OCI-LY3 (cell line): ENCODE measurements around the gene SMC1A.

Experiments used
- H2AFZ ChIP-seq: fragments of 200-600, 300-600 bp; shearing (Covaris generic); 2 replicates; pipeline ENCODE4 v1.6.0; 2014; ENCODE audit warnings: antibody characterized with exemption, low read depth, low read length
- H3K27ac ChIP-seq: fragments of 200-600, 300-600 bp; sonication (generic); 2 replicates; pipeline ENCODE4 v1.5.1; 2014; ENCODE audit warnings: mild to moderate bottlenecking, low read length, moderate library complexity, mixed read lengths
- H3K27me3 ChIP-seq: fragments of 200-600, 300-600 bp; sonication (generic); 2 replicates; pipeline ENCODE4 v1.6.1; 2014; ENCODE audit warnings: low read depth, low read length, mixed read lengths
- H3K36me3 ChIP-seq: fragments of 200-600, 300-600 bp; sonication (generic); replicated peaks from 2 replicates; pipeline ENCODE3; 2014; ENCODE audit warnings: low read depth, low read length, mixed read lengths
- H3K4me1 ChIP-seq: fragments of 300-600, 200-600 bp; sonication (generic); 2 replicates; pipeline ENCODE4 v1.6.1; 2014; ENCODE audit warnings: low read length, mixed read lengths
- H3K4me2 ChIP-seq: fragments of 200-600, 300-600 bp; sonication (generic); 2 replicates; pipeline ENCODE4 v1.6.1; 2014; ENCODE audit warnings: low read length, mixed read lengths
- H3K4me3 ChIP-seq: fragments of 300-600, 200-600 bp; sonication (generic); 2 replicates; pipeline ENCODE4 v1.5.1; 2014; ENCODE audit warnings: antibody characterized with exemption, mild to moderate bottlenecking, low read length, moderate library complexity
- H3K79me2 ChIP-seq: fragments of 300-600, 200-600 bp; shearing (Covaris generic); 2 replicates; pipeline ENCODE4 v1.6.1; 2014; ENCODE audit warnings: mild to moderate bottlenecking, low read length, mixed read lengths
- H3K9ac ChIP-seq: fragments of 300-600, 200-600 bp; shearing (Covaris generic); 2 replicates; pipeline ENCODE4 v1.6.0; 2014; ENCODE audit warnings: mild to moderate bottlenecking, low read length, moderate library complexity
- H3K9me3 ChIP-seq: fragments of 200-600, 300-600 bp; shearing (Covaris generic); 2 replicates; pipeline ENCODE4 v1.6.1; 2014; ENCODE audit warnings: low read length, mixed read lengths; ENCODE audit not compliant: insufficient read depth
- H4K20me1 ChIP-seq: fragments of 200-600, 300-600 bp; sonication (generic); 2 replicates; pipeline ENCODE4 v1.6.1; 2016; ENCODE audit warnings: low read length, mixed read lengths; ENCODE audit not compliant: insufficient read depth
- EZH2phosphoT487 ChIP-seq: fragments of 200-600 bp; shearing (Covaris generic); IDR thresholded peaks from 2 replicates; pipeline ENCODE4 v1.6.1; 2018; ENCODE audit warnings: antibody characterized with exemption, mixed run types, low read depth
- TF ChIP-seq, protein P1 (sequence below): fragments of 200-600, 300-600 bp; sonication (generic); IDR thresholded peaks from 2 replicates; pipeline ENCODE4 v1.5.1; 2014; ENCODE audit warnings: antibody characterized with exemption, low read length, low read depth

SMC1A gene

DNA sequence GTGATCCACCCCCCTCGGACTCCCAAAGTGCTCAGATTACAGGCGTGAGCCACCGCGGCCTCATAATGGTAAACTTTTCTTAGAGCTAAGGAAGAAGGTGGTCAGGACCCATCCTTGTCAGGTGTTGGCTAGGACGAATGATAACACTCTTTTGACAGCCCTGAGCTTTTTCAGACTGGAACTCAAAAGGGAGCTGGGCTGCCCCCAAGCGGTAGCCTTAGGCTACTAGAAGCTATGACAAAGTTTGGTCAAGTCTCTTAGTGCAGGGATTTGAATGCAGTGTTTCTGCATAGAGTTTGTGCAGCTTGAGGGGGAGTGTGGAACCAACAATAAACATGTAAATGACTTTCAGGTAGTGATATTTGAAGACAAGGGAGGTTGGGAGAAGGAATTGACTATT is 23.5 kb upstream of the SMC1A start:
- Histone ChIP-seq H3K27me3 (no peaks in the 10 kb centered on the region), H2AFZ (no peak overlapping the region), H3K4me1 (peaks cover 7% of the 10 kb centered on the region), H3K9me3 (no peaks in the 10 kb centered on the region), H4K20me1 (no peaks in the 10 kb centered on the region), H3K36me3 (no peaks in the 10 kb centered on the region), H3K4me3 (no peak overlapping the region), H3K27ac (no peak overlapping the region), H3K4me2 (no peak overlapping the region), H3K79me2 (no peaks in the 10 kb centered on the region), H3K9ac (no peak overlapping the region)
- TF ChIP-seq, protein P1, sequence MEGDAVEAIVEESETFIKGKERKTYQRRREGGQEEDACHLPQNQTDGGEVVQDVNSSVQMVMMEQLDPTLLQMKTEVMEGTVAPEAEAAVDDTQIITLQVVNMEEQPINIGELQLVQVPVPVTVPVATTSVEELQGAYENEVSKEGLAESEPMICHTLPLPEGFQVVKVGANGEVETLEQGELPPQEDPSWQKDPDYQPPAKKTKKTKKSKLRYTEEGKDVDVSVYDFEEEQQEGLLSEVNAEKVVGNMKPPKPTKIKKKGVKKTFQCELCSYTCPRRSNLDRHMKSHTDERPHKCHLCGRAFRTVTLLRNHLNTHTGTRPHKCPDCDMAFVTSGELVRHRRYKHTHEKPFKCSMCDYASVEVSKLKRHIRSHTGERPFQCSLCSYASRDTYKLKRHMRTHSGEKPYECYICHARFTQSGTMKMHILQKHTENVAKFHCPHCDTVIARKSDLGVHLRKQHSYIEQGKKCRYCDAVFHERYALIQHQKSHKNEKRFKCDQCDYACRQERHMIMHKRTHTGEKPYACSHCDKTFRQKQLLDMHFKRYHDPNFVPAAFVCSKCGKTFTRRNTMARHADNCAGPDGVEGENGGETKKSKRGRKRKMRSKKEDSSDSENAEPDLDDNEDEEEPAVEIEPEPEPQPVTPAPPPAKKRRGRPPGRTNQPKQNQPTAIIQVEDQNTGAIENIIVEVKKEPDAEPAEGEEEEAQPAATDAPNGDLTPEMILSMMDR: peak; percentile 58
- TF ChIP-seq EZH2phosphoT487: no peak

DNA sequence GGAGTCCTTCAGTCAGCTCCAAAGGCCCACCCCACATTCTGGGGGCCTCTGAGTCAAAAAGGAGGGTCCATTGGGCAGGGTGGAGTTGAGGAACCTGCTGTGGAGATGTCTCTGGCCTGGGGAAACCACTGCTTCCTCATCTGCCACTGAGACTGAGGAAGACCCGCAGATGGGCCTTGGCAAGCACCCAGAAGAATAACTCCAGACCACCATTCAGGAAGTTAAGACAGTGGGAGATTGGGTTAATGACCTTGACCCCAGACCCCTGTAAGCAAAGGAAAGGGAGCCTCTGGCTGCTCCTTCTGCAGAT is 19.8 kb upstream of the SMC1A start:
- H3K79me2 ChIP-seq: no peaks in the 10 kb centered on the region
- H4K20me1 ChIP-seq: no peaks in the 10 kb centered on the region
- peak overlapping the region; percentile 85 for H3K4me3 ChIP-seq
- no peak overlapping the region for H3K27ac ChIP-seq
- peak overlapping the region; percentile 55 for H3K9ac ChIP-seq
- no peaks in the 10 kb centered on the region for H3K36me3 ChIP-seq
- peak overlapping the region; percentile 94 for H3K4me2 ChIP-seq
- no peaks in the 10 kb centered on the region for H3K27me3 ChIP-seq
- no peak for TF ChIP-seq EZH2phosphoT487
- TF ChIP-seq, protein P1: no peak
- H2AFZ ChIP-seq: peak overlapping the region; percentile 96
- peaks cover 11% of the 10 kb centered on the region for H3K4me1 ChIP-seq
- H3K9me3 ChIP-seq: no peaks in the 10 kb centered on the region

DNA sequence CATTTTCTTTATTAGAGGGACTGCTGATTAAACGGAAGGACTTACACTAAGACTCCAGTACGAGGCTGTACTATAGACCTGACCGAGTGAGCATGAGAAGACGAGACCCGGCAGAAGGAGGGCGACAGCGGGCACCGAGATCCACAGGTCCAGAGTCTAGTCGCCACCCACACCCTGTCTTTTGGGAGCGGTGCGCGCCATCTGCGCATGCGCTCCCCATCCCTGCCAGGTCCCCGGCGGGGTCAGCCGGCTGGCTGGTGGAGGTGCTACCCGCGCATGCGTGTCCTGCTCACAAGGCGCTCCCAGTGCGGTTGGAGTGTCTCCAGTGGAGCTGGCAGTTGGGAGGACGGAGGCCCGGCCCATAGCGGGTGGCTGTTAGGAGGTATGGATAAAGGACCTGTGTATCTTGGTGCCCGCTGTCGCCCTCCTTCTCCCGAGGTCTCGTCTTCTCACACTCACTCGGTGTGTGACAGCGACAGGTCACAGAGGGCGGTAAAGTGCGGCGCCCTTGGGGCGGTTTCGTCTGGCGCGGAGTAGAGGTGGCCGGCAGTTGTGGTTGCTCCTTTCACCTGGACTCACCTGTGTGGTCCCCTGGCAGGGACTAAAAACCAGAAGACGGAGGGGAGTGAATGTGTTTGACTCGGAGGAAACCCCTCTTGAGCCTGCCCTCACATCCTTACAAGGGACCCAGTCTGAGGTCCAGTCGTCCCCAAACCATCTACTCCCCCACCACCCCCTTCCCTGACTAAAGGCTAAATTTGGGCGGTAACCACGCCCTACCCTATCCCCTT is 19.3 kb upstream of the SMC1A start:
- peak overlapping the region; percentile 96 for H2AFZ ChIP-seq
- H3K4me1 ChIP-seq: peaks cover 17% of the 10 kb centered on the region
- no peaks in the 10 kb centered on the region for H4K20me1 ChIP-seq
- H3K4me3 ChIP-seq: peak overlapping the region; percentile 85
- H3K27ac ChIP-seq: no peak overlapping the region
- H3K9me3 ChIP-seq: no peaks in the 10 kb centered on the region
- H3K36me3 ChIP-seq: no peaks in the 10 kb centered on the region
- no peaks in the 10 kb centered on the region for H3K79me2 ChIP-seq
- no peaks in the 10 kb centered on the region for H3K27me3 ChIP-seq
- TF ChIP-seq, protein P1: no peak
- TF ChIP-seq EZH2phosphoT487: no peak
- peak overlapping the region; percentile 94 for H3K4me2 ChIP-seq
- H3K9ac ChIP-seq: peak overlapping the region; percentile 55

DNA sequence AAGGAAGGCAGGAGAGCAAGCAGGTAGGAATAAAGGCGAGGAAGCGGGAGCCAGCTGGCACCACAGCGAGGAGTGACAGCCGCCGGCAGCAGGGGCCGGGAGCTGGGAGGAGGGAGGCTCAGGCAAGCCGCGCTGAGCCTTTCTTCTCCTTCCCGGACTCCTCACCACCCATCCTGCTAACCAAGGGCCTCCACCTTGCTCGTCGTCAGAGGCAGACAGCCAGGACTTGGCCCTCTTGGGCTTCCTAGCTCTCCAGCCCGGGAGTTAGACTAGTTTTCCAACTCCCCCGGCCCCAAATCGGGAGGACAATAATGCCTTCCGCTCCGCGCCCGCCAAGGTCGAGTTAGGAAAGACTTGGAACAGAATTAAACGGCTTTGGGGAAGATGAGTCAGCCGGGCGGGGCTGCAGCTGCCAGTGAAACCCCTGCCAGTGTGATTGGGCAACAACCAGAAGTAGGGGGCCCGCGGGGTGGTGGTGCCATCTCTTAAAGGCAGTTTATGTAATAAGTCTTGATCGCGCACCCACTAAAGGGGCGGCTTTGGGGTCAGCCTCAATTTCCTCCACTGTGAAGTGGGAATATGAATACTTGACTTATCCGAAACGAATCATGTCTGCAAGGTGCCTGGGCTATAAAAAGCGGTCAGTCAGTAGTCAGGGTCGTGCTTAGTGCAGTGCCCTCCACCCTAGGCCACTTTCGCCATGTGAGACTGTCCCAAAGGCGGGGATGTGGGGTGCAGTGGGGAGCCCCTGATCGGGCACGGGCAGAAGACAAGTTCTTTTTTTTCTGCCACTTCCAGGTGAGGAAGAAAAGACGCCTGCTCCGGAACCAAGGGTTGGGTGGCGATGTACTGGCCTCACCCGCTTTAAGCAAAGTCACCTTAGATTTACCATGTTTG is 18.4 kb upstream of the SMC1A start:
- H3K79me2 ChIP-seq: no peaks in the 10 kb centered on the region
- no peaks in the 10 kb centered on the region for H4K20me1 ChIP-seq
- H3K4me2 ChIP-seq: peak overlapping the region; percentile 94
- H3K36me3 ChIP-seq: no peaks in the 10 kb centered on the region
- peak overlapping the region; percentile 55; the same call in 1 of the 2 replicates for H3K9ac ChIP-seq
- no peak overlapping the region for H3K27ac ChIP-seq
- H3K4me1 ChIP-seq: peaks cover 21% of the 10 kb centered on the region
- TF ChIP-seq, protein P1: no peak
- TF ChIP-seq EZH2phosphoT487: no peak
- no peaks in the 10 kb centered on the region for H3K27me3 ChIP-seq
- H3K9me3 ChIP-seq: no peaks in the 10 kb centered on the region
- H3K4me3 ChIP-seq: peak overlapping the region; percentile 85
- H2AFZ ChIP-seq: peak overlapping the region; percentile 96
